ENCODE measurements around the gene INPP5D.

DNA sequence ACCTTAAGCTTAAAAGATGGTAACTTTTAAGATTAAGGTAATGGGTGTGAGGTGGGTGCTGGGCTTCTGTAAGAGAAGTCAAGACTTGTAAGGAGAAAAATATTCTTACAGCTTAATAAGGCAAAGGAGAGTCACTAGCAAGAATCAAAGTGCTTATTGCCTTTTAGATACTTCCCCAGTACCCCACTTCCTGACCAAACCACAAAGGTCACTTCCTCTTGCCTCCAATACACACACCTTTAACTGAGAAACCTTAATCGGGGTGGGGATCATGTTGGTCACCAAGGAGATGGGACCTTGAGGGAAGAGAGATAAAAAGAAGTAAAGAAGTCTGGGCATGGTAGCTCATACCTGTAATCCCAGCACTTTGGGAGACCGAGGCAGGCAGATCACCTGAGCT, 180.8 kb downstream of the INPP5D start:
- TF ChIP-seq, protein P1, sequence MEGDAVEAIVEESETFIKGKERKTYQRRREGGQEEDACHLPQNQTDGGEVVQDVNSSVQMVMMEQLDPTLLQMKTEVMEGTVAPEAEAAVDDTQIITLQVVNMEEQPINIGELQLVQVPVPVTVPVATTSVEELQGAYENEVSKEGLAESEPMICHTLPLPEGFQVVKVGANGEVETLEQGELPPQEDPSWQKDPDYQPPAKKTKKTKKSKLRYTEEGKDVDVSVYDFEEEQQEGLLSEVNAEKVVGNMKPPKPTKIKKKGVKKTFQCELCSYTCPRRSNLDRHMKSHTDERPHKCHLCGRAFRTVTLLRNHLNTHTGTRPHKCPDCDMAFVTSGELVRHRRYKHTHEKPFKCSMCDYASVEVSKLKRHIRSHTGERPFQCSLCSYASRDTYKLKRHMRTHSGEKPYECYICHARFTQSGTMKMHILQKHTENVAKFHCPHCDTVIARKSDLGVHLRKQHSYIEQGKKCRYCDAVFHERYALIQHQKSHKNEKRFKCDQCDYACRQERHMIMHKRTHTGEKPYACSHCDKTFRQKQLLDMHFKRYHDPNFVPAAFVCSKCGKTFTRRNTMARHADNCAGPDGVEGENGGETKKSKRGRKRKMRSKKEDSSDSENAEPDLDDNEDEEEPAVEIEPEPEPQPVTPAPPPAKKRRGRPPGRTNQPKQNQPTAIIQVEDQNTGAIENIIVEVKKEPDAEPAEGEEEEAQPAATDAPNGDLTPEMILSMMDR (conservative IDR thresholded peaks at IDR 0.05 in 1 of 2, IDR thresholded peaks at IDR 0.05 in 1 of 2; ENCODE audit: low read depth in 1 of 2, low read length in 2 of 2), result no peak
- TF ChIP-seq EZH2 (IDR thresholded peaks at IDR 0.05; ENCODE audit: low read length, missing control alignments), result no peak

Data from fibroblast of lung (primary cell).